ENCODE results near the gene AVPI1.
"Not testable (repeated sequence)": the region's sequence is repeated elsewhere in the genome, so short reads cannot be mapped to it uniquely, and the experiment has no call there.

AVPI1 gene

GRCh38 chr10:97705006-97705670 is 18.1 kb upstream of the AVPI1 start:
- no peak for TF ChIP-seq CTCF (IDR thresholded peaks at IDR 0.05; ENCODE audit: low read depth, low read length)
- H3K4me3 ChIP-seq (ENCODE audit: low read depth, low read length): no peak overlapping the region
- no peak for DNase-seq (ENCODE audit: low read depth, low spot score)
- in situ Hi-C loops (cut with HindIII; ENCODE audit: low sequenced_read_pairs): no loop called here

- in situ Hi-C loops (cut with HindIII; ENCODE audit: low sequenced_read_pairs): no loop called here
- no peak overlapping the region for H3K4me3 ChIP-seq (ENCODE audit: low read depth, low read length)
- no peak for DNase-seq (ENCODE audit: low read depth, low spot score)
- no peak for TF ChIP-seq CTCF (IDR thresholded peaks at IDR 0.05; ENCODE audit: low read depth, low read length)
These were observed 17.3 kb upstream of the AVPI1 start for GRCh38 chr10:97704341-97704740.

GRCh38 chr10:97703398-97704067 is 16.5 kb upstream of the AVPI1 start:
- DNase-seq (ENCODE audit: low read depth, low spot score): no peak
- TF ChIP-seq CTCF (IDR thresholded peaks at IDR 0.05; ENCODE audit: low read depth, low read length): no peak
- H3K4me3 ChIP-seq (ENCODE audit: low read depth, low read length): no peak overlapping the region
- in situ Hi-C loops (cut with HindIII; ENCODE audit: low sequenced_read_pairs): no loop called here

- DNase-seq (ENCODE audit: low read depth, low spot score): peak; percentile 69
- peak; percentile 98 for TF ChIP-seq CTCF (IDR thresholded peaks at IDR 0.05; ENCODE audit: low read depth, low read length)
- in situ Hi-C loops (cut with HindIII; ENCODE audit: low sequenced_read_pairs): no loop called here
- no peak overlapping the region for H3K4me3 ChIP-seq (ENCODE audit: low read depth, low read length)
These were observed 14.5 kb upstream of the AVPI1 start for GRCh38 chr10:97701438-97702069.

GRCh38 chr10:97698072-97698655 is 11.1 kb upstream of the AVPI1 start:
- DNase-seq (ENCODE audit: low read depth, low spot score); in situ Hi-C loops (cut with HindIII; ENCODE audit: low sequenced_read_pairs); H3K4me3 ChIP-seq (ENCODE audit: low read depth, low read length): not testable (repeated sequence)

- no peak for TF ChIP-seq CTCF (IDR thresholded peaks at IDR 0.05; ENCODE audit: low read depth, low read length)
- DNase-seq (ENCODE audit: low read depth, low spot score): no peak
- in situ Hi-C loops (cut with HindIII; ENCODE audit: low sequenced_read_pairs): no loop called here
- H3K4me3 ChIP-seq (ENCODE audit: low read depth, low read length): no peak overlapping the region
These were observed 3.1 kb upstream of the AVPI1 start for GRCh38 chr10:97690133-97690532.
